Measurements from ENCODE around the gene MUSK. TPM values are rescaled to one million over a fixed set of nuclear protein-coding genes. Genes with fewer than 3 reads are reported as not detected.
"Not testable (repeated sequence)": the region's sequence is repeated elsewhere in the genome, so short reads cannot be mapped to it uniquely, and the experiment has no call there.

MUSK gene
- total RNA-seq, 2 experiments from 2014 or later: not detected

DNA sequence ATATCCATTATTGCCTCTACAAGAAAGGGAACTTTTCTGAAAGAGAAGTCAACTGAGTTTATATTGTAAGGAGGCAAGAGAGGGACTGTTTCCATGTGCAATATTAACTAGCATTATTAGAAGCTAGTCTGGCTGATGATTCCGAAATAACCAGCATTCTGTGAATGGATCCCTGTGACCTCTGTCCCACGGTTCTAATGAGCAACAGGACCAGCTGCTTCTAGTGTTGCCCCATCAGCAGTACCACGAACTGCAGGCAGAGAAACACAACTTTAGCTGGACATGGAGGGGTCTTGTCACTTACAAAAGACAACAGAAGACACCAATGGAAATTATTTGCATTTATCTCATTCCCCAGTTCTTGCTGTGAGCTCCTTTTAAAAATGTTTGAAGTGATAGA lies 95.4 kb downstream of the MUSK start:
- H3K4me3 Mint-ChIP-seq: no peak overlapping the region
- no peak overlapping the region for H3K27ac Mint-ChIP-seq
- no peaks in the 10 kb centered on the region for H3K4me1 Mint-ChIP-seq
- H3K9me3 Mint-ChIP-seq: no peaks in the 10 kb centered on the region
- no peak for DNase-seq
- no peaks in the 10 kb centered on the region for H3K27me3 Mint-ChIP-seq
- no peaks in the 10 kb centered on the region for H3K36me3 Mint-ChIP-seq

DNA sequence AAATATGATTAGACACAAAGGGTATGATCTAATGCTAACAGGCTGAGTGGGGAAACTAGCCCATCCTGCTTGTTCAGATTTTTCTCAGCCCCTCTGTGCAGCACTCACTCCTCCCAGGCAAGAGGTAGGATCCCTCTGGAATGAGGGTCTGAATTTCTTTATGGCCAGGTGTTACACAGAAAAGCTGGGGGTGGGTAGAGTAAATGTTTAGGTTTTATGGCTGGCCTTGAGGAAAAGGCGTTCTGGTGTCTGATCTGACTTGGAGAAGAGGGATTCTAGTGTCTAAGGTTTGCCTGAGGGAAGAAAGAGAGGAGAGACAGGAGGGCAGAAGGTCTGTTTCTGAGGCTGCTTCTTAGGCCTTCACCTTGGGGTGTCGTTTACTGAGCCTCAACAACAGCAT lies 97.3 kb downstream of the MUSK start:
- Mint-ChIP-seq H3K36me3 (no peaks in the 10 kb centered on the region), H3K4me1 (no peaks in the 10 kb centered on the region), H3K27me3 (no peaks in the 10 kb centered on the region), H3K9me3 (no peaks in the 10 kb centered on the region), H3K4me3 (no peak overlapping the region), H3K27ac (no peak overlapping the region)
- DNase-seq: no peak

DNA sequence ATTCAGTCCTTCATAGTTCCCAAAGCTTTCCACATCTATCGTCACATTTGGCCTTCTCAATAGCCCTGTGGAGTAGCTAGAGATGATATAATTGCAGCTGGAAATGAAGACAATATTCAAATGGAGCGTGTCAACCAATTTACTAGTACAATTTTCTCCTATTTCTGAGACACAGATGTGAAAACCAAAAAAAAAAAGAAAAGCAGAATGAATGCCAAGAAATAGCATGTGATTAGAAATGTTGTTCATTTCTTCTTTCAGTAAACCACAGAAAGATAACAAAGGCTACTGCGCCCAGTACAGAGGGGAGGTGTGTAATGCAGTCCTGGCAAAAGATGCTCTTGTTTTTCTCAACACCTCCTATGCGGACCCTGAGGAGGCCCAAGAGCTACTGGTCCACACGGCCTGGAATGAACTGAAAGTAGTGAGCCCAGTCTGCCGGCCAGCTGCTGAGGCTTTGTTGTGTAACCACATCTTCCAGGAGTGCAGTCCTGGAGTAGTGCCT lies 99.0 kb downstream of the MUSK start:
- no peaks in the 10 kb centered on the region for H3K9me3 Mint-ChIP-seq
- peaks cover 3% of the 10 kb centered on the region for H3K27me3 Mint-ChIP-seq

DNA sequence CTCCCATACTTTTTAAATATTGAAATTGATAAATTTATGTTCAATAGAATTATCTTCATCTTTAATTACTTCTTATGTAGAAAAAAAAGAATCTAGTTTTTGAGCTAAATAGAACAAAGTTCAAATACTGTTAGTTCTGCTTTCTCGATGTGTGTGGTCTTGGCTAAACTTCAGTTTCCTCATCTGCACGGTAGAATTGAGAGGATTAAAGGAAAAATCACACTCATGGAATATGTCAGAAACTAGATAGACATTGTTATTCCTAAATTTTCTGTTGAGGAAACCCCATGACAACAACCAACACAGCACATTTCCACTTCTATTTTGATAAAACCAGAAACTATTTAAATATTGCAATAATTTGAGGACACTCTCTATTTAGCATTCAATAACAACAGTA lies 100.3 kb downstream of the MUSK start:
- no peak overlapping the region for H3K27ac Mint-ChIP-seq
- no peaks in the 10 kb centered on the region for H3K4me1 Mint-ChIP-seq
- H3K27me3 Mint-ChIP-seq: peaks cover 3% of the 10 kb centered on the region
- no peaks in the 10 kb centered on the region for H3K36me3 Mint-ChIP-seq
- H3K9me3 Mint-ChIP-seq: no peaks in the 10 kb centered on the region
- no peak overlapping the region for H3K4me3 Mint-ChIP-seq
- no peak for DNase-seq

More for the DNA sequence above, 99.0 kb downstream of the MUSK start:
- no peak overlapping the region for H3K27ac Mint-ChIP-seq
- H3K36me3 Mint-ChIP-seq: no peaks in the 10 kb centered on the region
- no peak for DNase-seq
- H3K4me1 Mint-ChIP-seq: no peaks in the 10 kb centered on the region
- H3K4me3 Mint-ChIP-seq: no peak overlapping the region

DNA sequence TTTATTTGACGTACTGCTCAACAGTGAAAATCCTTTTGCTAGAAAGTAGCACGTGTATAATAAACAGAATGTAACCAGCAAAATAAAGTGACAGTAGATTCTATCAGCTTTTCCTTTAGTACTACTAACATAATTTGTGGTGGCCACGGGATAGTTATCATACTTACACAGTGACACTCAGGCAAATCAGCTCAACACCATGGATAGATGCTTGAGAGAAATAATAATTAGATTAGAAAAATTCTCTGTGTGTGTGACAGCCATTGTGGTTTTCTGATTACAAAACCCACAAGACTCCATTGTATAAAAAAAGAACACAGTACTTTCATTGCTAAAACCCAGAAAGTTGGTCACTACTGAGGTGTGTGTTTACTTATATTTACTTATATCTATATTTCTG lies 101.1 kb downstream of the MUSK start:
- no peaks in the 10 kb centered on the region for H3K36me3 Mint-ChIP-seq
- H3K4me3 Mint-ChIP-seq: no peak overlapping the region
- H3K4me1 Mint-ChIP-seq: no peaks in the 10 kb centered on the region
- peaks cover 3% of the 10 kb centered on the region for H3K27me3 Mint-ChIP-seq
- no peak overlapping the region for H3K27ac Mint-ChIP-seq
- DNase-seq: no peak
- no peaks in the 10 kb centered on the region for H3K9me3 Mint-ChIP-seq

DNA sequence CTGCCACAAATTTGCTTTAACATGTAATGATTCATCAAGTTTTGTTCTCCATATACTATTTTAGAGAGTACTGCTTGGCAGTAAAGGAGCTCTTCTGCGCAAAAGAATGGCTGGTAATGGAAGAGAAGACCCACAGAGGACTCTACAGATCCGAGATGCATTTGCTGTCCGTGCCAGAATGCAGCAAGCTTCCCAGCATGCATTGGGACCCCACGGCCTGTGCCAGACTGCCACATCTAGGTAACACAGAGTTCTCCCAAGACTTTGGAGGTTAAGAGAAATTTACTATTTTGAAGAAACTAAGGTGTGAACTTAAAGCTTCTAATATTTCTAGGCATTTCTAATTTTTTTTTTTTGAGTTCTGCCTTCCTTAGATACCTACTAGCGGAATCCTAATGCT lies 107.1 kb downstream of the MUSK start:
- no peaks in the 10 kb centered on the region for H3K9me3 Mint-ChIP-seq
- no peak overlapping the region for H3K4me3 Mint-ChIP-seq
- H3K36me3 Mint-ChIP-seq: no peaks in the 10 kb centered on the region
- no peak overlapping the region for H3K27ac Mint-ChIP-seq
- no peaks in the 10 kb centered on the region for H3K4me1 Mint-ChIP-seq
- DNase-seq: no peak
- H3K27me3 Mint-ChIP-seq: peaks cover 3% of the 10 kb centered on the region

DNA sequence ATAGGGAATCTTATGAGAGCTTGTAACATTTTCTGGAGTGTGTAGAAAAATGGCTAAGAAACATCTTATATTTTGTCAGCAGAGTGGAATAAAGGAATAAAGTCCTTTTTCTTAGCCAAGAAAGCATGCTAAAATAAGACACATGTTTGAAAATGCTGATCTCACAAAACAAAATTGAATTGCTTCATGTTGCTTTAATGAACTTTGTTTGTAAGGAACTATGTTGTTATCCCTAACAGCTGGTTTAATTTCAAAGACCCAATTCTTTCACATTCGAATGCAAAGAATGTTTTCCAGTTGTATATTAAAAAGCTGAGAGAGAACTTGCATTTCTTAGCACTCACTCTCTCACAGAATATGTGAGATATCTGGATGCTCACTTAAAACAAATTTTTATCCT lies 107.6 kb downstream of the MUSK start:
- Mint-ChIP-seq H3K4me1 (no peaks in the 10 kb centered on the region), H3K27ac (no peak overlapping the region), H3K27me3 (peaks cover 2% of the 10 kb centered on the region), H3K36me3 (no peaks in the 10 kb centered on the region), H3K9me3 (no peaks in the 10 kb centered on the region), H3K4me3 (no peak overlapping the region)
- DNase-seq: no peak

DNA sequence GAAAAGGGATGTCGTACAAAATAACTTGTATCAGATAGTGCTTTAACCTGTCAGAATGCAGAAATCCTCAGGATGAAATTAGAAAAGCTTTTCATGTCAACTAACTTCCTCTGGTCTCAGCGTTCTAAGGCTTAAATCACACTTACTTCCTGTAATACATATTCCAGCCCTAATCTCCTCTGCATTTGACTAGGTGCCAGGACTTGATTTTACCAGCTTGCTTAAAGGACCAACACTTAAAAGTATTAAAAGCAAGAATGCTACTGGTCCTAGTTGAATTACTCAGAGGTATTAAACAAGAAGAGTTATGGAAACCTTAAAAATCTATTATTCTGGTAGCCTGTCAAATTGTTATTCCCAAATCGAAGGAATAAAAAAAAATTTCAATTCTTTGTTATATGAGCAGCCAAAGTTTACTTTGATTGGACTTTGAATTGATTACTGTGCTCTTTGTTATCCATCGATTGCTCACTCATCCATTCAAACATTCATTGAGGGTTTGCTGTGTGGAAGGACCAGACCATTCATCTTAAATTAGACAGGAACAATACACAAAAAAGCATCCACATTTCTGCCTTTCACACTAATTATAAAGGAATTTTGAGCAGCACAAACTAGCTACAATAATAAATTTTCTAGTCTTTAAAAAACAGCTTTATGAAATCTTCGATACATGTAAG lies 108.7 kb downstream of the MUSK start:
- H3K27me3 Mint-ChIP-seq: no peaks in the 10 kb centered on the region
- H3K9me3 Mint-ChIP-seq: no peaks in the 10 kb centered on the region
- H3K4me3 Mint-ChIP-seq: no peak overlapping the region
- no peaks in the 10 kb centered on the region for H3K36me3 Mint-ChIP-seq
- DNase-seq: no peak
- H3K4me1 Mint-ChIP-seq: no peaks in the 10 kb centered on the region
- no peak overlapping the region for H3K27ac Mint-ChIP-seq

DNA sequence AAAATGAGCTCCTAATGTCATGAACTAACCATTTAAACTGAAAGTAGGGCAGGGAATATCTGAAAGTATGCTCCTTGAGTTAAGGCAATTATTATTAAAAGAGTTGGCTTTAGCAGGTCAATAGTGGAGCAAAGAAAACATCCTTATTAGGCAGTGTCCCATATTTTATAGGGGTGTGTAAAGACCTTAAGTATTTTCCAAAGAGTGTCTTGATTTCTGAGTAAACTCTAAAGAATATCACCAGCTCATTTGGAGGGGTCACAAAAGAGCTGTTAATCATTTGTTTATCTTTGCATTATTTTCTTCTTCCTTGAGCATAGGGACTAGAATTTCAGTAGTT lies 109.3 kb downstream of the MUSK start:
- no peaks in the 10 kb centered on the region for H3K36me3 Mint-ChIP-seq
- H3K4me3 Mint-ChIP-seq: no peak overlapping the region
- H3K27ac Mint-ChIP-seq: no peak overlapping the region
- H3K4me1 Mint-ChIP-seq: no peaks in the 10 kb centered on the region
- no peaks in the 10 kb centered on the region for H3K9me3 Mint-ChIP-seq
- DNase-seq: no peak
- H3K27me3 Mint-ChIP-seq: no peaks in the 10 kb centered on the region

DNA sequence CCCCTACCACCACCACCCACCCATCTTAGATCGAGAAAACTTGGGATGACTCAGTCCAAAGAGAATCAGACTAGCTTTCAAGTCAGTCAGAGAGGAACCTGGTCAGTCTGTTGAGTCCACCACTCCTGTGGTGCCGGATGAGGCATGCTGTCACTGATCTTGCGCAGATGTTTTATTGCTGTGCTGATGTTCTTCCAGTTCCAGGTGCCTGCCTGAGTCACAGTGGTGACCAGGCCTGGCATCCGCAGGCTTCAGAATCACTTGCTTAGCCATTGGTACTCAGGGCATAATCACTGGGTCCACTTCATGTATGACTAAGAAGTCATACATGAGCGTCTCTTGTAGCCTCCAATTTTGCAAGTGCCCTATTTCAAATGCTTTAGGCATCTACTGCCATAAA lies 114.1 kb downstream of the MUSK start:
- Mint-ChIP-seq H3K27ac (no peak overlapping the region), H3K27me3 (peaks cover 8% of the 10 kb centered on the region), H3K36me3 (no peaks in the 10 kb centered on the region), H3K4me3 (no peak overlapping the region), H3K9me3 (no peaks in the 10 kb centered on the region), H3K4me1 (no peaks in the 10 kb centered on the region)
- DNase-seq: no peak

DNA sequence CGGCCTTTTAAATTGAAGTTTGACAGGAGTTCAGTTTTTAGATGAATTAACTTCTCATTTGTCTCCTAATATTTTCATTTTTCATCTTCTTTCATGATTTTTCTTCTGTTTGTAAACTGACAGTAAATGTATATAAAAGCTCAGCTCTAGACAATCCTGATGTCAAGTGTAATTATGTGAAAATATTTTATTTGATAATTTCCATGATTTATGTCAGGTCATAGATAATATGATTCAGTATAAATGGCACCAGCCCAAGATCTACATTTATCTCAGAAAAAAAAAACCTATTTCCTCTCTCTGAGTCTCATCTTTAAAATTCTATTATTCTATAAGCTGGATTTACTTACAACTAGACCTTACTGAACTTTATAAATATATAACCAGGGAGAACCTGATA lies 115.7 kb downstream of the MUSK start:
- H3K27me3 Mint-ChIP-seq: peaks cover 8% of the 10 kb centered on the region
- no peaks in the 10 kb centered on the region for H3K4me1 Mint-ChIP-seq
- H3K4me3 Mint-ChIP-seq: no peak overlapping the region
- no peaks in the 10 kb centered on the region for H3K9me3 Mint-ChIP-seq
- no peak for DNase-seq
- no peak overlapping the region for H3K27ac Mint-ChIP-seq
- no peaks in the 10 kb centered on the region for H3K36me3 Mint-ChIP-seq

DNA sequence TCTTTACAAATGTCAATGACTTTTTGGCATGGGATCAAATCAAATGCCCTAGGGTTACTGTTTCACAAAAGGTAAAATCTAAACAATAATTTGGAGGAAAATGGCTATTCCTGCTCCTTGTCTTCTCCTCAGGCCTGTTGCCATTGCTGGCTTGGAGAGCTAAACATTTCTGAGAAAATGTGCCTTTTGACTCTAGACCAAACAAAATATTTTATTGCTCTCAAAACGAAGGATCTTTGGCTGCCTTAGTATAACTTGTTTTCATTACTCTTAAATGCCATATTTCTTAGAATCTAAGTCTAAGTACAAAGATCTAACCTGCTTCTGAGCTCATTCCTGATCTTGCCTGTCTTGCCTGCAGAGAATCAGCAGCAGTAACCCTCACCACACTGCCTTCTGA lies 116.6 kb downstream of the MUSK start:
- Mint-ChIP-seq H3K27ac (no peak overlapping the region), H3K9me3 (no peaks in the 10 kb centered on the region), H3K27me3 (peaks cover 8% of the 10 kb centered on the region), H3K4me3 (no peak overlapping the region), H3K4me1 (no peaks in the 10 kb centered on the region), H3K36me3 (no peaks in the 10 kb centered on the region)
- DNase-seq: no peak

DNA sequence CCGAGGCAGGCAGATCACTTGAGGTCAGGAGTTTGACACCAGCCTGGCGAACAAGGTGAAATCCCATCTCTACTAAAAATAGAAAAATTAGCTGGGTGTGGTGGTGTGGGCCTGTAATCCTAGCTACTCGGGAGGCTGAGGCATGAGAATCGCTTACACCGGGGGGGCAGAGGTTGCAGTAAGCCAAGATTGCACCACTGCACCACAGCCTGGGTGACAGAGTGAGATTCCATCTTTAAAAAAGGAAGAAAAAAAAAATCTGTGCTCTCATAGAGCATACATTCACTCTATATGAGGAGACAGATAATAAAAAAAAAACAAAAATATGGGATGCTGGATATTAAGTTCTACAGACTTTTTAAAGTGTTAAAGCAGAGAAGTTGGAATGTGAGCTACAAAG lies 119.8 kb downstream of the MUSK start:
- not testable (repeated sequence) for H3K4me1 Mint-ChIP-seq, H3K9me3 Mint-ChIP-seq, H3K4me3 Mint-ChIP-seq, H3K36me3 Mint-ChIP-seq, DNase-seq, H3K27ac Mint-ChIP-seq, H3K27me3 Mint-ChIP-seq

DNA sequence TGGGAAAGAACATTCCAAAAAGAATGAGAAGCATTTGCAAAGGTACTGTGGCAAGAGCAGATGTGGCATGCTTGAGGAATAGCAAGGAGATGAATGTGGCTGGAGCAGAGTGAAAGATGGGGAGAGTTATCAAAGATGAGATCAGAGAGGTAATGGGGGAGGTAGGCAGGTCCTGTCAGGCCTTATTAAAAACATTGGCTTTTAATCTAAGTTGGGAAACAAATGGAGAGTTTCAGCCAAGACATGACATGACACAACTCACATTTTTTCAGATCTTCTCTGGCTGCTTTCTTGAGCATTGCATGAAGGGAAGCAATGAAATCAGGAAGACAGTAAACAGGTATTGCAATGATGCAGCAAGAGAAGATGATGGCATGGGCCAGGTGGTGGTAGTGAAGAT lies 120.3 kb downstream of the MUSK start:
- Mint-ChIP-seq H3K4me1 (no peaks in the 10 kb centered on the region), H3K9me3 (no peaks in the 10 kb centered on the region), H3K27ac (no peak overlapping the region), H3K27me3 (peaks cover 8% of the 10 kb centered on the region), H3K36me3 (no peaks in the 10 kb centered on the region), H3K4me3 (no peak overlapping the region)
- DNase-seq: no peak

DNA sequence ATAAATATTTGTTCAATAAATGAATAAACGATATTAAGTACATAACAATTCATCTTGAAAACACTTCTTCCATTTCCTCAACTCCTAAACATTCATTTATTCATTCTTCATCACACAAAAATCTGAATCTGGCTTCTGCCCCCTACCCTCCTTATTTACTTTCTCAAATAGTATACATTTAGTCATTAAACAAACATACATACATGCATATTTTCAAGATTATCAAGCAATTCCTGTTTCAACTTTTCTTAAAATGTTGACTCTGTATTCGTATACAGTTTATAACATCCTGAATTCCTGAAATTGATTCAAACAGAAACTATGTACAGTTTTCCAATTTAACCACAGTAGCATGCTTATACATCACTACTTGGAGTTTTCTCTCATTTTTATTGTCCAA lies 129.0 kb downstream of the MUSK start:
- no peaks in the 10 kb centered on the region for H3K36me3 Mint-ChIP-seq
- H3K4me1 Mint-ChIP-seq: no peaks in the 10 kb centered on the region
- no peak for DNase-seq
- H3K27me3 Mint-ChIP-seq: no peaks in the 10 kb centered on the region
- H3K27ac Mint-ChIP-seq: no peak overlapping the region
- H3K4me3 Mint-ChIP-seq: no peak overlapping the region
- H3K9me3 Mint-ChIP-seq: peaks cover 2% of the 10 kb centered on the region

DNA sequence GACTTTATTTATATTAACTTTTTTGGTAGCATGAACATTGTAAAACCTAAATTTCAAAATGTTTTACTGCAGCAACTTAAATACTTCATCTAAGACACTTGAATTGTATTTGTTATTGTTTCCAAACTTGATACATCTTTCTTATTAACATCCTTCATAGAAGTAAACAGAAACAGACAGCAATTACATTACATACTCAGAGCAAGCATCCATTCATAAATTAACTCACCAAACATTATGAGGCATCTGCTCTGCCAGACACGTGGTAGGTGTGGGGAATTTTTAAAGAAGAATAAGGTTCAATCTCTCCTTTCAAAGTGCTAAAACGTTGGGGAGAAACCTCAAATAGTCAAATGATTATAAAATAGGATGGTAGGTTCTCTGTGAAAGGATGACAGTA lies 130.8 kb downstream of the MUSK start:
- Mint-ChIP-seq H3K4me1 (no peaks in the 10 kb centered on the region), H3K9me3 (peaks cover 2% of the 10 kb centered on the region), H3K27me3 (no peaks in the 10 kb centered on the region), H3K27ac (no peak overlapping the region), H3K4me3 (no peak overlapping the region), H3K36me3 (no peaks in the 10 kb centered on the region)
- DNase-seq: no peak

All from activated naive CD8-positive, alpha-beta T cell treated with anti-CD3 and anti-CD28 coated beads for 36 hours (primary cell).